HG03354 (cell line): ENCODE data around the gene CCSER1.
"Not testable (repeated sequence)": the region's sequence is repeated elsewhere in the genome, so short reads cannot be mapped to it uniquely, and the experiment has no call there.

Experiments
- ATAC-seq: cut with Tn5 transposase; IDR thresholded peaks from one replicate; pipeline ENCODE4 v1.9.1; 2021; ENCODE audit warnings: mild to moderate bottlenecking; ENCODE audit not compliant: unreplicated experiment, poor library complexity, severe bottlenecking

The CCSER1 gene

GRCh38 chr4:91502365-91502764 lies 1375.2 kb downstream of the CCSER1 start:
- ATAC-seq = no peak

GRCh38 chr4:91513326-91513725 lies 1386.1 kb downstream of the CCSER1 start:
- no peak for ATAC-seq

- ATAC-seq = no peak
These were observed 1392.0 kb downstream of the CCSER1 start for GRCh38 chr4:91519155-91519554.

GRCh38 chr4:91525621-91526020 lies 1398.4 kb downstream of the CCSER1 start:
- ATAC-seq = no peak

- no peak for ATAC-seq
These were observed 1399.9 kb downstream of the CCSER1 start for GRCh38 chr4:91527056-91527455.

GRCh38 chr4:91567594-91567993 lies 1440.4 kb downstream of the CCSER1 start:
- no peak for ATAC-seq

- no peak for ATAC-seq
These were observed 1450.7 kb downstream of the CCSER1 start for GRCh38 chr4:91577864-91578263.

- no peak for ATAC-seq
These were observed 1463.1 kb downstream of the CCSER1 start for GRCh38 chr4:91590260-91590659.

GRCh38 chr4:91592125-91592524 lies 1464.9 kb downstream of the CCSER1 start:
- ATAC-seq = no peak

GRCh38 chr4:91596718-91597117 lies 1469.5 kb downstream of the CCSER1 start:
- ATAC-seq = no peak

GRCh38 chr4:91598696-91599095 lies 1471.5 kb downstream of the CCSER1 start:
- ATAC-seq = no peak

- ATAC-seq = no peak
These were observed 1473.1 kb downstream of the CCSER1 start for GRCh38 chr4:91600301-91600700.

- no peak for ATAC-seq
These were observed 1474.2 kb downstream of the CCSER1 start for GRCh38 chr4:91601401-91601800.

GRCh38 chr4:91611782-91612181 lies 1484.6 kb downstream of the CCSER1 start:
- no peak for ATAC-seq

- no peak for ATAC-seq
These were observed 1493.8 kb downstream of the CCSER1 start for GRCh38 chr4:91620952-91621351.

- ATAC-seq = no peak
These were observed 1494.3 kb downstream of the CCSER1 start for GRCh38 chr4:91621446-91621845.

GRCh38 chr4:91622925-91623602 lies 1495.9 kb downstream of the CCSER1 start:
- no peak for ATAC-seq

- not testable (repeated sequence) for ATAC-seq
These were observed 1496.4 kb downstream of the CCSER1 start for GRCh38 chr4:91623603-91623967.

- ATAC-seq = no peak
These were observed 1502.9 kb downstream of the CCSER1 start for GRCh38 chr4:91630054-91630453.

GRCh38 chr4:91630764-91631163 lies 1503.6 kb downstream of the CCSER1 start:
- ATAC-seq = no peak

- no peak for ATAC-seq
These were observed 1504.1 kb downstream of the CCSER1 start for GRCh38 chr4:91631335-91631734.

- no peak for ATAC-seq
These were observed 1508.9 kb downstream of the CCSER1 start for GRCh38 chr4:91636083-91636482.
